Lower leg skin (tissue), 4 donors: ENCODE data around the gene BRMS1. TPM values are rescaled to one million over a fixed set of nuclear protein-coding genes. Genes with fewer than 3 reads are reported as not detected.

ENCODE experiments used
- DNase-seq, 2 donors: peaks; one replicate each; pipeline ENCODE4 v3.0.0-alpha.2; 2019; ENCODE audit warnings: low spot score in 2 of 2
- H3K4me3 ChIP-seq: fragments of 200-600 bp; sonication (generic); 2 replicates; pipeline ENCODE4 v1.5.1; 2017; ENCODE audit warnings: mild to moderate bottlenecking, low read depth; ENCODE audit not compliant: poor library complexity, severe bottlenecking
- CTCF ChIP-seq, 3 donors: fragments of 450-650 bp; IDR thresholded peaks; one replicate each; pipeline ENCODE4 v1.5.1; 2016; ENCODE audit warnings: antibody characterized with exemption in 3 of 3, mild to moderate bottlenecking in 3 of 3, moderate library complexity in 2 of 3
- POLR2A ChIP-seq, 2 donors: fragments of 450-650 bp; IDR thresholded peaks; one replicate each; pipeline ENCODE4 v1.6.1; 2016 to 2017; ENCODE audit warnings: antibody characterized with exemption in 2 of 2, mild to moderate bottlenecking in 1 of 2, moderate library complexity in 1 of 2
- whole genome bisulfite sequencing, 2 donors: methylation state at CpG; one replicate each; pipeline ENCODE4 v1.1.5; 2018; 5-methylcytosine and 5-hydroxymethylcytosine counted together
- intact Hi-C: fragments of 100-400 bp; cut with DNase I; formaldehyde crosslinking; loops from one replicate; pipeline ENCODE4 v1.15.0; 2023; ENCODE audit warnings: low total_unique reads
- total RNA-seq, 4 donors: library from RNA; depleted of rRNA; stranded (reverse); fragments of >200 nt; gene quantifications; one replicate each; pipeline ENCODE4 v1.1.0, GENCODE V29; 2016

The BRMS1 gene
- total RNA-seq, 4 donors from 2014 or later, result 40.1 to 68.4 (median 57.5) TPM

- 65 to 81% methylated on average over 3 of the region's 3 CpGs for WGBS, 2 donors
- H3K4me3 ChIP-seq, result no peak overlapping the region
- no peak for DNase-seq
- intact Hi-C loops, result no loop called here
- no peak for TF ChIP-seq CTCF (IDR thresholded peaks at IDR 0.05)
Observed at GRCh38 chr11:66299186-66299585, 45.7 kb downstream of the BRMS1 start.

- DNase-seq, result no peak
- WGBS, 2 donors, result 66 to 74% methylated on average over 8 of the region's 8 CpGs
- no peak overlapping the region for H3K4me3 ChIP-seq
- intact Hi-C loops, result no loop called here
- TF ChIP-seq CTCF (IDR thresholded peaks at IDR 0.05) (no peak), POLR2A (IDR thresholded peaks at IDR 0.05) (no peak)
Observed at GRCh38 chr11:66297610-66298009, 47.3 kb downstream of the BRMS1 start.

- TF ChIP-seq CTCF (IDR thresholded peaks at IDR 0.05) (no peak), POLR2A (IDR thresholded peaks at IDR 0.05) (no peak)
- no peak for DNase-seq
- no peak overlapping the region for H3K4me3 ChIP-seq
- intact Hi-C loops, result no loop called here
- 80 to 86% methylated on average over 80 to 111 of the region's 123 CpGs for WGBS, 2 donors
Observed at GRCh38 chr11:66294626-66295620, 50.0 kb downstream of the BRMS1 start.

- H3K4me3 ChIP-seq, result no peak overlapping the region
- 86 to 91% methylated on average over 18 to 28 of the region's 30 CpGs for WGBS, 2 donors
- intact Hi-C loops, result no loop called here
- TF ChIP-seq CTCF (IDR thresholded peaks at IDR 0.05) (no peak), POLR2A (IDR thresholded peaks at IDR 0.05) (no peak)
- no peak for DNase-seq
Observed at GRCh38 chr11:66293777-66294625, 50.9 kb downstream of the BRMS1 start.

GRCh38 chr11:66293352-66293751, 51.6 kb downstream of the BRMS1 start:
- 74 to 77% methylated on average over 4 of the region's 4 CpGs for WGBS, 2 donors
- DNase-seq, result no peak
- intact Hi-C loops, result no loop called here
- TF ChIP-seq CTCF (IDR thresholded peaks at IDR 0.05) (no peak), POLR2A (IDR thresholded peaks at IDR 0.05) (no peak)
- H3K4me3 ChIP-seq, result no peak overlapping the region
